AG04450 (cell line): ENCODE data around the gene CD68. TPM values are rescaled to one million over a fixed set of nuclear protein-coding genes. Genes with fewer than 3 reads are reported as not detected.

Experiments
- CTCF ChIA-PET: fragments of 300-600, 350-600 bp; formaldehyde crosslinking; extraction: SDS; loops from one replicate; lab custom pipeline; 2022; ENCODE audit warnings: antibody characterized with exemption, inconsistent platforms; lab: Charles Lee
- POLR2A ChIA-PET: fragments of 350-600 bp; formaldehyde crosslinking; extraction: SDS; loops from one replicate; lab custom pipeline; 2021; ENCODE audit warnings: antibody characterized with exemption, inconsistent platforms; lab: Yijun Ruan, JAX
- DNase-seq: peaks from one replicate; pipeline ENCODE4 v3.0.0-alpha.2; 2011; ENCODE audit warnings: low read depth, low spot score
- H3K27ac ChIP-seq: one replicate; pipeline ENCODE4 v1.5.1; 2012; ENCODE audit warnings: low read depth, low read length, control low read depth
- H3K27me3 ChIP-seq: one replicate; pipeline ENCODE4 v1.6.0; 2012; ENCODE audit warnings: low read length; ENCODE audit not compliant: control insufficient read depth, insufficient read depth
- H3K4me3 ChIP-seq: 2 replicates; pipeline ENCODE4 v1.5.1; 2011; ENCODE audit warnings: mild to moderate bottlenecking, low read depth, low read length, control low read depth
- H3K9me3 ChIP-seq: 2 replicates; pipeline ENCODE4 v1.5.1; 2012; ENCODE audit warnings: low read length; ENCODE audit not compliant: control insufficient read depth, insufficient read depth
- CTCF ChIP-seq: IDR thresholded peaks from 2 replicates; pipeline ENCODE4 v1.5.1; 2011; ENCODE audit warnings: low read depth, low read length, control low read depth, inconsistent platforms
- polyA plus RNA-seq: library from polyadenylated mRNA; depleted of rRNA; stranded (reverse); fragments of >200 nt; gene quantifications from 2 replicates; pipeline ENCODE4 v1.2.3, GENCODE V29; 2011

The CD68 gene
- polyA plus RNA-seq, 1 experiment, result 34.1 TPM

DNA sequence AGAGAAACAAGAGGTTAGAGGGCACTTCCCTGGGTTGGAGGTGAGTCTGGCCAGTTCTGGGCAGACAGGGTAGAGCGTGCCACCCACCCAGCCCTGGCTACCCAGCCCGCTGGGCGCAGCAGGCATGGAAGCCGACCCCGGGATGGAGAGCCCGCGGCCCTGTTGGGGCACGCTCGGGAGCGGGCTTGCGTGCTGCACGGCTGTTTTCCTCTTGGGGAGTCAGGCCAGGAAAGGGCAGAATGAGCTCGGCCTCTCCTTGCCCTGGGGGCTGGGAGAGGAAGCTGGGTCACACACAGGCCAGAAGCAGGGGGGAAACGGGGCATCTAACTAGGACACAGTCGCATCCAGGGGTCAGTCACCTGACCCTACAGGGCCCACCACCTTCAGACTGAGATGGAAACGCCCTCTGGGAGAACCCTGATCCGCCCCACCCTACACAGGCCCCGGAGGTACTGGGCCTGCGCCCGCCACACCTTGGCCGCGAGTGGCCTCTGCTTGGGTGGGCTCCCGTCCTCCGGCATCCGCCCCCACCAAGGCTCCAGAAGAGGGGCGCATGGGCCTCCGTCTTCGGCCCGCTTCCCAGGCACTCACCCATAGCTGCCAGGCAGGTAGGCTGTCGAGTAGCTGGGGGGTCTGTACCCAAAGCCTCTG, 9.2 kb downstream of the CD68 start:
- H3K27me3 ChIP-seq, result no peaks in the 10 kb centered on the region
- H3K9me3 ChIP-seq, result no peaks in the 10 kb centered on the region
- POLR2A ChIA-PET, result interaction anchor here (0.9 to 2.8 kb wide), 9 partner anchors 8 to 104 kb away, joined by 3 to 22 read pairs (median 4); partner anchors contain the start of genes CD68, POLR2A, SAT2 and SENP3
- CTCF ChIA-PET, result interaction anchor here (0.6 to 2.4 kb wide), 23 partner anchors 8 to 543 kb away, joined by 3 to 39 read pairs (median 5); partner anchors contain the start of genes CD68, FXR2, NEURL4 and SENP3
- peak overlapping the region; percentile 34 for H3K4me3 ChIP-seq
- no peak for TF ChIP-seq CTCF
- DNase-seq, result no peak
- H3K27ac ChIP-seq, result peak overlapping the region; percentile 94

DNA sequence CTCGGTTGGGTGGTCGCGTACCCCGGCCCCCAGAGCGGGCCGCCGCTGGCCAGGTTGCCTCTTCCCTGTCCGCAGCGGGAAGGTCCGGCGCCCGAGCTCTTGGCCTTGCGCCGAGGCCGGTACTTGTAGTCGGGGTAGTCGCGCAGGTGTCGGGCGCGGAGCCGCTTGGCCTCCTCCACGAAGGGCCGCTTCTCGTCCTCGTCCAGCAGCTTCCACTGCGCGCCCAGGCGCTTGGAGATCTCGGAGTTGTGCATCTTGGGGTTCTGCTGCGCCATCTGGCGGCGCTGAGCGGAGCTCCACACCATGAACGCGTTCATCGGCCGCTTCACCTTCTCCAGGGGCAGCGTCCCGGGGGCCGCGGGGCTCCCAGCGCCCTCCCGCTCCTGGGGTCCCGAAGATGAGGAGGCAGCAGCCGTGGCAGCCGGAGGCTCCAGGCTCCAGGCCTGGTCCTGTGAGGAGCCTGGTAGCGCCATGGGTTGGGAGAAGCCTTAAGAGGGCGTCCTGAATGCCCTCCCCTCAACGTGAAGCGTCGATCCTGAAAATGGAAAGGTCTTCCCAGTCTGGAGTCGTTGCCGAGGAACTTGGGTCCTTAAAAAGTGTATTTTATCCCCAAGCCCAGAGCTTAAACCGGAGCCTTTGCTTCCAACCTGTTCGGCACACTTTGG, 9.9 kb downstream of the CD68 start:
- H3K9me3 ChIP-seq, result no peaks in the 10 kb centered on the region
- DNase-seq, result no peak
- peak; percentile 87 for TF ChIP-seq CTCF
- ChIA-PET POLR2A (interaction anchor here (0.9 to 2.8 kb wide), 9 partner anchors 8 to 105 kb away, joined by 3 to 22 read pairs (median 4); partner anchors contain the start of genes CD68, POLR2A, SAT2 and SENP3), CTCF (interaction anchor here (0.5 to 2.4 kb wide), 28 partner anchors 8 to 544 kb away, joined by 3 to 39 read pairs (median 5); partner anchors contain the start of genes CD68, FXR2, NEURL4 and SENP3)
- H3K27ac ChIP-seq, result peak overlapping the region; percentile 94
- peak overlapping the region; percentile 34 for H3K4me3 ChIP-seq
- H3K27me3 ChIP-seq, result no peaks in the 10 kb centered on the region

DNA sequence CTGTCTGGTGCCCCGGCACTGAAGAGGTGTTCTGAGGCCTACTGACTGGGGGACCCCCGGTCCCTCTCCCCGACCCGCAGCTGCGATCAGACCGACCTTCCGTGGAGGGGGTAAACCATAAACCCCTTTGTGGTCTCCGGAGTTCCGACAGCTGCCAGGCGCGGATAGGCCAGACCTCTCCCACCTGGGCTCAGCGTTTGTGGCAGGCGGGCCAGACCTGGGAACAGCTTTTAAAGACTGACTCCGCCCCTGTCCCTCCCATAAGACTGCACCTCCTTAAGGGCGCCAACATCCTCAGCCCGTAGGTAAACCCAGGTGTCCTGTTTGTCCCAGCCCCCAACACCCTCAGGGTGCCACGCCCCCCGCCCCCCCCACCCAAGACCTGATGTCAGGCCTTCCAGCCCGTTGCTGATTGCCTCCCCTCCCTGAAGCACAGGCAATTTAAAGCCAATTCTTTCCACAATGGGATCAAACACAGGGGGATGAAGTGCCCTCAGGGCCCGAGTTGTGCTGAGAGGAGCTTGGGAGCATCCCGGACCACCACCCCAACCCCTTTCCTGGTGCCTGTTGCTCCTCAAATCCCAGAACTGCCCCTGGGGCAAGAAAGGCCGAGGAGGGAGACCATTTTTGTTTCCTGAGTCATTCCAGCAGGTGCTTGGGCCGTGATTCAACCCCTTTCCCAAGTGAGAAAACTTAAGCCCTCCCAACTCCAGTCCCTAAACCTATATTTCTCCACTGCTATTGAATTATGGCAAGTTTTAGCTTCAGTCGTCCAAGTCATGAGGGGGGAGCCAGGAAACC, 10.7 kb downstream of the CD68 start, which contains the start of gene SOX15:
TSS of gene SOX15 (minus strand) at position 204 of the 801 bp plus-strand sequence. CDS start 418 bp downstream, outside the sequence.
- no peak for TF ChIP-seq CTCF
- H3K4me3 ChIP-seq, result peak within 1 kb of the TSS; percentile 34
- H3K27ac ChIP-seq, result peak within 1 kb of the TSS; percentile 94
- no peaks in the 10 kb centered on the region for H3K27me3 ChIP-seq
- ChIA-PET CTCF (interaction anchor here (0.5 to 2.4 kb wide), 20 partner anchors 11 to 544 kb away, joined by 3 to 39 read pairs (median 6); partner anchors contain the start of genes FXR2, SENP3, TMEM95 and TP53), POLR2A (interaction anchor here (0.6 to 2.8 kb wide), 9 partner anchors 9 to 97 kb away, joined by 3 to 22 read pairs (median 4); partner anchors contain the start of genes CD68, SAT2, SENP3 and TP53)
- no peaks in the 10 kb centered on the region for H3K9me3 ChIP-seq
- no peak for DNase-seq

DNA sequence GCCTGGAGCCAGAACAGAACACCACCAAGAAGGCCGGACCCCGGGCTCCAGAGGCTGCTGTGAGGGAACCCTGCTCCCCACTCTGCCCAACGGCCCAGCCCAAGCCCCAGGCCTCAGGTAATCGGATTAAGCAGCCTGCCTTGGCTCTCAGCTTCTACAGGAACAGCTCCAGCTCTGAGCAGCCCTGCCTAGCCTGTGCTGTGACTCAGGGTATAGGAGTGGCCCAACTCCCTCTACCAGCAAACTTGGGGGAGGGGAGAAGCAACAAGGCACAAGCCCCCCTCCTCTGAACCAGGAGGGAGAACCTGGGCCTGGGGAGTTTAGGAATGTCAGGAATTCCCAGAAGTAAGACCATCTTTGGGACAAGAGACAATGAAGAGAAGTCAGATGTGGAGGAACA, 11.3 kb downstream of the CD68 start:
- no peak for DNase-seq
- Histone ChIP-seq H3K27me3 (no peaks in the 10 kb centered on the region), H3K4me3 (no peak overlapping the region), H3K27ac (peak overlapping the region; percentile 86), H3K9me3 (no peaks in the 10 kb centered on the region)
- ChIA-PET CTCF (interaction anchor here (0.8 to 2.4 kb wide), 5 partner anchors 30 to 545 kb away, joined by 3 to 29 read pairs (median 10); partner anchors contain the start of genes SENP3 and TMEM95), POLR2A (interaction anchor here (0.6 to 2.8 kb wide), 3 partner anchors 11 to 96 kb away, joined by 3 to 22 read pairs (median 9); partner anchors contain the start of genes CD68, TP53 and WRAP53)
- TF ChIP-seq CTCF, result no peak
